ENCODE results near the gene HSPB1.
"Not testable (repeated sequence)": the region's sequence is repeated elsewhere in the genome, so short reads cannot be mapped to it uniquely, and the experiment has no call there.

HSPB1 gene

DNA sequence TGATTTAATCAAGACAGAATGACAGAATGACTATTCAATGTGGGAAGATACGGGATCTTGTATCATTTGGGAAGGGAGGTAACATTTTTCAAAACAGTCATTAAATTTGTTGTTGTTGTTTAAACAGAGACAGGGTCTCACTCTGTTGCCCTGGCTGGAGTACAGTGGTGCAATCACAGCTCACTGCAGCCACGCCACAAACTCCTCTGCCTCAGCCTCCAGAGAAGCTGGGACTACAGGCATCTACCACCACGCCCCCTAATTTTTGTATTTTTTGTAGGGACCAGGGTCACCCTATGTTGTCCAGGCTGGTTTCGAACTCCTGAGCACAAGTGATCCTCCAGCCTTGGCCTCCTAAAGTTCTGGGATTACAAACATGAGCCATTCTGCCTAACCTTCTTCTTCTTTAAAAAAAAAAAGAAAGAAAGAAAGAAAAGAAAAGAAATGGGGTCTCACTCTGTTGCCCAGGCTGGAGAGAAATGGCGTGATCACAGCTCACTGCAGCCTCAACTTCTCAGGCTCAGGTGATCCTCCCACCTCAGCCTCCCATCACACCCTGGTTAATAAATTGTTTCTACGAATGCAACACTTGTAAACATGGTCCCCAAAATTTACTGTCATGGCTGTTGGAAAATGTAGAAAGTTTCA, 32.0 kb downstream of the HSPB1 start:
- no peak for DNase-seq (ENCODE audit: low spot score)

DNA sequence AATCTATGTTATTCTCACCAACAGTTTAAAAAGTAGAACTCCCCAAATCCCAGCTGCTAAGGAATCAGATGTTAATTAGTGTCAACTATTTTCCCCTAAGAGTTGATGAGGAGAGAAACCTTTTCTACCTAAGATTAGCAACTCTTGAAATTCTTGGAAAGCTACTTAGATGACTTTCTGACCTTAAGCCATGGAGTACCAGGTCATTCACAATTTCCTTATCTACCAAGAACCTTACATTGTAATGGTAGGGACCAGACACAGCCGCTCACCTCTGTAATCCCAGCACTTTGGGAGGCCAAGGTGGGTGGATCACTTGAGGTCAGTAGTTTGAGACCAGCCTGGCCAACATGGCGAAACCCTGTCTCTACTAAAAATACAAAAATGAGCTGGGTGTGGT, 32.9 kb downstream of the HSPB1 start:
- DNase-seq (ENCODE audit: low spot score) = not testable (repeated sequence)

DNA sequence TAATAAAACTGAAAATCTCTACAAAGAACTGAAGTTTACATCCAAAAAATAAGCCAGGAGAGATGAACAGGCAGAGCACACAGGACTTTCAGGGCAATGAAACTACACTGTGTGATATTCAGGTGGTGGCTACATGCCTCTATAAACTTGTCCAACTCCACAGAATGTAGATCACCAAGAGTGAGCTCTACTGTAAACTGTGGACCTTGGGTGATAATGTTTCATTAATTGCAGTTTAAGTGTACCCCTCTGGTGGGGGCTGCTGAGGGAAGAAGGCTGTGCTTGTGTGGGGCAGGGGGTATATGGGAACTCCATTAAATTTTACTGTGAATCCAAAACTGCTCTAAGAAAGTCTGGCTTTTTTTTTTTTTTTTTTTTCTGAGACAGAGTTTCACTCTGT, 33.6 kb downstream of the HSPB1 start:
- DNase-seq (ENCODE audit: low spot score) = no peak

DNA sequence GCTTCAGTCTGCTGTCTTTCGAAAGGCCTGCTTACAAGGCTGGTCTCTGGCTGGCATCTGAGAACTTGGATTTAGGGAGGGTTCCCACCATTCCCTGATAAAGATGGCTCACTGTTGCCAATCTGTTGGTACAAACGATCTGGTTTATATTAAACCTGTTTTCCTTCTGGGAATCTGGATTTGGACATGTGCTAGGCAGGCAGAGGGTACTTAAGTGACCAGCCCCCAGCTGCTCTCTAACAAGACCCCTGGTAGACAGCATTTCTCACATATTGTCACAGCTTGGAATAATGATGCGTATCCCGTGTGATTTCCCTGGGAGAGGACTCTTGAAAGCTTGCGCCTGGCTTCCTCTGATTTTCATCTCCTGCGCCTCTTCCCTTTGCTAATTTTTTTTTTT, 34.7 kb downstream of the HSPB1 start:
- DNase-seq (ENCODE audit: low spot score) = no peak

DNA sequence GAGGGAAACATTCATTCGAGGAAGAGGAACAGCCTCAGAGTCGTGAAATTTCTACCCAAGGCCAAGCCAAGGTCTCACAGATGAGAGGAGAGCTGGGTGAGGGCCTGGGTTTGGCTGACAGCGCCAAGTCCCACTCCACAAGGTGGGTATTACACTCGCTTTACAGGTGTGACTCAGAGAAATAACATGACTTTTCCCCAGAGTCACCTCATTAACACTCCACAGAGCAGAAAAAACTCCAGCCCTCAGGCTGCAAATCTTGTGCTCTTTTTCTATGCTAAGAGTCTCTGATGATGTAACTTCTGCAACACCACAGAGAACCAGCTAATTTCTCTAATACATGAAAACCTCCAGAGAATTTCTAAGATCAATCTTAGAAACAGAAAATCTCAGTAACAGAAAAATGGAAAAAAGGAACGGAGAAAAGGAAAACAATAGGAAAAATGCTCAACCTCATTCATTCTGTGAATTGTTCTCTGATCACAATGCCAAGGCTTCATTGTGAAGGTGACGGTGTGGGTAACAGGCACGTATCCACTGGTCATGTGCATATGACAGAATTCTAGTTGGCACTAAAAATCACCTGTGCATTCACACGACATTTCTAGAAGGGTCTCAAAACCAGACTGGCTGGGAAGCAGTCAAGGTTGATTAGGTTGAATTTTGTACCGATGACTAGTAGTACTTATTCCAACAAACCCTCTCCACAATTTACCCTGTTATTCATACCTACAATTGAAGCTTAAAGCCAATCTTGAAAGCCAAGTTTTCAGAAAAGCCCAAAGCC, 36.0 kb downstream of the HSPB1 start:
- DNase-seq (ENCODE audit: low spot score) = no peak

DNA sequence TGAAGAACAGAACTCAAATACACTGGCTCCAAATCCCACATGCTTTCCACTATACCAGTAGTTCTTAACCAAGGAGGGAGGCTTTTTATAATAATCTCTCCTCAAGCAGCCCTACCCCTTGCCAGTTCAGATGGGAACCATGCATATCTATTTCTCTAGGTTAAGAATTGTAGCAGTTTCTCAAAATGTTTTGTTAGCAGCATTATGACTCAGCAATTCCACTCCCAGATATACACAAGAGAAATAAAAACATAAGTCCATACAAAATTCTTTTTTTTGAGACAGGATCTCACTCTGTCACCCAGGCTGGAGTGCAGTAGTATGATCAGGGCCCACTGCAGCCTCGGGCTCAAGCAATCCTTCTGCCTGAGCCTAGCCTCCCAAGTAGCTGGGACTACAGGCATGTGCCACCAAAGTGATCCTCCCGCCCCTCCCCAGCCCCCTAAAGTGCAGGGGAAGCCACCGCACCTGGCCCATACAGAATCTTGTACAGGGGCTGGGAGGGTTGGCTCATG, 38.2 kb downstream of the HSPB1 start:
- no peak for DNase-seq (ENCODE audit: low spot score)

DNA sequence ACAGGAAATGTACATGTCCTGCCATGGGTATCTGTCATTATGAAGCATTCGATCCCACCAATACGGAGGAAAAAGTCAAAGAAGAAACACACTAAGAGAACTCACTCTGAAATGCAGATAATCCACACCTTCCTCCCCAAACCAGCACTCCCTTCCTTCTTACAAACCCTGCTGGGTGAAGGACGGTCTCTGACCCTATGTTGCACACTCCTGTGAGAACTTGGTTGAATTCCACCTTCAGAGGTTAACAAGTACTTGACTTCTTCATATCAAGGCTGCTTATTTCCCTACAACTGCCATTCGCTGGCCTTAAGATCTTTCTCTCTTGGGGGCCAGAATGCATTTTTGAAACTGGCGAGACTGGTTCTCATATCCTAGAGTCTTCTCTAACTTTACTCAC, 39.7 kb downstream of the HSPB1 start:
- DNase-seq (ENCODE audit: low spot score) = no peak

DNA sequence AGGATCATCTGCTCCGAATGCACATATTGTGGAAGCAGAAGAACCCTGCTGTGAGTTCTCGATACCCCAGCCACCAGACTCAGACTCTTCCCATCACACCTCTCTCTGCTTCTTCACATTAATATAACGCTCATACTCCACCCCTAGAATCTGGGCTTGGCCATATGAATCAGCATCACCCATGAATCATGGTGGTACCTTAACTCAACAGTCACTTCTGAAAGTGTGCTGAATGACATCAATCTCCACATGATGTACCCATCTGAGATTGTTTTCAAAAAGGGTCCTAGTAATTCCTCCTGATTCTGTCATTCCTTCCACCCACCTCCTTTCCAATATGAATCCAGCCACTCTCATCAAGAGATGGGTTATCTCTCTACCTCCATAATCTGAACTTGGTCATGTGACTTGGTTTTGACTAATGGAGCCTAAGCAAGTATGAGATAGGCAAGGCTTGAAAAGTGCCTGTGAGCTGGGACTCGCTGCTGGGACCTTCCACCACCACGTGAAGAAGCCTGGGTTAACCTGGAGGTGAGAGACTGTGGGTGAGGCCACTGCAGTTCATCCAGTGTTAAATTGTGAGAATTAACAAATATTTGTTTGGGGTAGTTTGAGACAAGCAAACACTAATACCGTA, 40.9 kb downstream of the HSPB1 start:
- no peak for DNase-seq (ENCODE audit: low spot score)

DNA sequence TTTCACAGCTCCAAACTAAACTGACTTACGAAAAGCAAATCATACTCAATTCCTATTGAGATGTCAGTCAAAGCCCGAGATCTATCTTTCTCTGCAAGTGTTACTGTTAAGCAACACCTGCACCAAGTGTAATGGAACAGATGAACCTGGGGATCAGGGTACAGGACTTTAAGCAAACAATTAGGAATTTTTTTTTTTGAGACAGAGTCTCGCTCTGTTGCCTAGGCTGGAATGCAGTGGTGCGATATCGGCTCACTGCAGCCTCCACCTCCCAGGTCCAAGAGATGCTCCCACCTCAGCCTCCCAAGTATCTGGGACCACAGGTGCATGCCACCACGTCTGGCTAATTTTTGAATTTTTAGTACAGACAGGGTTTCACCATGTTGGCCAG, 41.5 kb downstream of the HSPB1 start:
- no peak for DNase-seq (ENCODE audit: low spot score)

DNA sequence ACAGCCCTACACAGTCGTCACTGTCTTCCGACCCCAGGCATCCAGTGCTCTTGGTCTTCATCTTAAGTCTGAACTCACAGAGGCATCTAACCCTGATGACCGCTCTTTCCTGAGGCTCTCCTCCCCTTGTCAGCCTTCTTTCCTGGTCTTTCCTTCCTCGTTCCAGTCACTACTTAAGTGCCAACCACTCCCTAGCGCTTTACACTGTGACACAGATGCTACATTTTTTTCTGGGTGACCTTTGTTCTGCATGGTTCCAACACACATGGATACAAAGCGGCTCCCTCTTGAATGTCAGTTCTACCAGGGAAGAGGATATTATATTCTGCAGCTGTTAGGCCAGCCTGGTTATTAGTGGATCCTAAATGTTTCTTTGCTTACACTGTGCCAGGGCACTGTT, 43.6 kb downstream of the HSPB1 start:
- DNase-seq (ENCODE audit: low spot score) = no peak

DNA sequence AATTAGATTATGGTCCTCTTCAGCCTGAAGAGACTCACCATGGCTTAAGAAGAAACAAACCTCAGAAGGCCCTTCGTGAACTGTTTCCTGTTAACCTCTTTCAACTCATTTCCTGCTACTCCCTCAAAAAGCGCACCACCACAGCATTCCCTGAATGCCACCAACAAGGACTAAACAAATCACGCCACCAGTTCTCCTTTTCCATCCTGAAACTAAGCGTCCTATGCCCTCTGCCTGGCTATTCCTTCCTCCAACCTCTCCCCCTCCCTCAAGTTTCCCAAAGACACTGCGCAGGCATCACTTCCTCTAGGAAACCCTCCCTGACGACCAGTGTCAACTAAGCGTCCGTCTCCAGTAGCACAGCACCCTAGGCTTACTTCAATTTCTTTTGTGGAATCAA, 44.3 kb downstream of the HSPB1 start:
- DNase-seq (ENCODE audit: low spot score) = no peak

DNA sequence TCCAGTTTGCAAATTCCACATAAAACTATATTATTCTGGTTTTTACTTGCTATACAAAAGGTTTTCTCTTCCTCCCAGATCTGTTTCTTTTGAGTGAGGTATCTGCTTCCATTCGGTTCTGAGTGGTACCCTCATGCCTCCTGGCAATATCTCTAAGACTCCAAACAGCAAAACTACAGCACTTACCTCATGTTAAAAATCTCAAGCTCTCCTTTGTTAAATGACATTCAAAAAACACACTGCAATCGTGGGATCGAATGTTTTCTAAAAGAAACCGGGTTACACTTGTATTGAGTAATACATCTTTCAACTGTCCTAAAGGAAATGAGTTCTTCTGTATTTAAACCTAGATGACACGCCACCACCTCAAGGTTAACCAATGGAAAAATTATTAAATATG, 45.2 kb downstream of the HSPB1 start:
- DNase-seq (ENCODE audit: low spot score) = no peak

DNA sequence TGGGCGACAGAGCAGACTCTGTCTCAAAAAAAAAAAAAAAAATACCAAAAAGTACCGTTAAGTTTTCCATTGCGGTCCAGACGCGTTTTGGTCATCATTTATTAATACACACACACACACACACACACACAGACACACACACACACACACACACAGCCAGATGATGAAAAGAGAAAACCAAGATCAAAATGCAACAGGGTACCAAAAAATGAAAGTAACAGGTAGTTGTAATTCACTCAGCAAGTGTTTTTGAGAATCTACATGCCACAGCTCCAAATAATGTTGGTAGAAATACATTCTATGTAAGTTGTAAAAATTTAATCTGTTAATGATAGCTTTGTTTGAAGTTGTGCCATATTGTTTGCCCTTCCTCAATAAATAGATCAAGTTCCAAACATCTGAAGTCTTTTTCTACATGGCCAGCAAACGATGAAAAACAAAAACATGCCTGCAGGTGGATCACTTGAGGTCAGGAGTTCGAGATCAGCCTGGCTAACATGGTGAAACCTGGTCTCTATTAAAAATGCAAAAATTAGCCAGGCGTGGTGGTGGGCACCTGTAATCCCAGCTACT, 46.9 kb downstream of the HSPB1 start:
- no peak for DNase-seq (ENCODE audit: low spot score)

DNA sequence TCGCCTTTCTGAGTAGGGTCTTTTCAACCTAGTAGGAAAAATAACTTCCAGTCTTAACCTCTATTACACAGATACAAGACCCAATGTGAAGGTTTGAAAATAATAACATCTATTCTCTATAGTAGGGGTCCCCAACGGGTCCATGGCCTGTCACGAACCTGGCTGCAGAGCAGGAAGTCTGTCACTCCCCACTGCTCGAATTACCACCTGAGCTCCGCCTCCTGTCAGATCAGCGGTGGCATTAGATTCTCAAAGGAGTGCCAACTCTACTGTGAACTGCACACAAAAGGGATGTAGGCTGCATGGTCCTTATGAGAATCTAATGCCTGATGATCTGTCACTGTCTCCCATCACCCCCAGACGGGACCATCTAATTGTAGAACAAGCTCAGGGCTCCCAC, 48.9 kb downstream of the HSPB1 start:
- DNase-seq (ENCODE audit: low spot score) = no peak

DNA sequence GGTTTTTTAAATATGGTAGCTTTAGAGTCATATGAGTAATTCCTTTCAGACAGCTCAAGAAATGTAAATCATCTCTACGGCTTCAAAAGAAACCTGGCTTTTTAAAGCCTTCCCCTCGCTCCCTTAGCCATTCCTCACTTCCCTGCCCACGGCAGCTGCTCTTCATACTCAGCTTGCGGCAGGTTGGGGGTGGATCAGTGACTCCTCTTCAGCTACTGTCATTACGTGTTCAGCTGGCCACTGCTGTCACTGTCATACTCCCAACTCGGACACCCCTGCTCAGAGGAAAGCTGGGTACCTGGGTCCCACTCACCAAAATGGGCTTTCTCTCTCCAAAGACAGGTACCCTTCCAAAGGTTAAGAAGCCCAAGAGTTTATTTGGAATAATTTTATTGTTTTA, 49.7 kb downstream of the HSPB1 start:
- no peak for DNase-seq (ENCODE audit: low spot score)

DNA sequence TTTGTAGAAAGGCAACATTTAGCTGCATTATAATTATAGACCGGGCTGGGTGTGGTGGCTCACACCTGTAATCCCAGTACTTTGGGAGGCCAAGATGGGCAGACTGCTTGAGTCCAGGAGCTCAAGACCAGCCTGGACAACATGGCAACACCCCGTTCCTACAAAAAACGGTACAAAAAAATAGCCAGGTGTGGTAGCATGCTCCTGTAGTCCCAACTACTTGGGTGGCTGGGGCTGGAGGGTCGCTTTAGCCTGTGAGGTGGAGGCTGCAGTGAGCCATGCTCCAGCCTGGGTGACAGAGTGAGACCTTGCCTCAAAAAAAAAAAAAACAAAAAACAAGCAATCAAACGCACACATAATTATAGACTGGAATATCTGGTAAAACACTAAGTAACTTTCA, 51.3 kb downstream of the HSPB1 start:
- DNase-seq (ENCODE audit: low spot score) = no peak

Data from HuH-7.5 (cell line).